SK-N-SH treated with all-trans-retinoic acid at 6 μM for 48 hours (cell line): ENCODE data around the gene ZNF341.

Experiments
- ARNTL ChIP-seq: fragments of 450-650 bp; formaldehyde crosslinking; IDR thresholded peaks from 2 replicates; pipeline ENCODE4 v1.5.0; 2020; ENCODE audit warnings: low read depth, mild to moderate bottlenecking, moderate library complexity, borderline replicate concordance
- CSRNP3 ChIP-seq: fragments of 250-450 bp; sonication (Bioruptor Pico); IDR thresholded peaks from 2 replicates; pipeline ENCODE4 v1.5.1; 2021; ENCODE audit warnings: mild to moderate bottlenecking, moderate library complexity
- GLIS3 ChIP-seq: fragments of 250-450 bp; sonication (Bioruptor Pico); IDR thresholded peaks from 2 replicates; pipeline ENCODE4 v1.5.0; 2020; ENCODE audit warnings: mild to moderate bottlenecking, moderate library complexity
- ISL1 ChIP-seq: fragments of 250-450 bp; sonication (Bioruptor Pico); IDR thresholded peaks from 2 replicates; pipeline ENCODE4 v2.1.2; 2022; ENCODE audit warnings: mild to moderate bottlenecking, moderate library complexity
- RARB ChIP-seq: fragments of 250-450 bp; sonication (Bioruptor Pico); IDR thresholded peaks from 2 replicates; pipeline ENCODE4 v1.8.0; 2021; ENCODE audit warnings: mild to moderate bottlenecking, moderate library complexity
- ZC3H10 ChIP-seq: fragments of 250-450 bp; sonication (Bioruptor Pico); IDR thresholded peaks from 2 replicates; pipeline ENCODE4 v1.5.1; 2021; ENCODE audit warnings: mild to moderate bottlenecking, moderate library complexity

- TF ChIP-seq RARB (no peak), CSRNP3 (CRISPR knock-in tag) (no peak), GLIS3 (CRISPR knock-in tag) (no peak), ISL1 (CRISPR knock-in tag) (no peak), ARNTL (CRISPR knock-in tag) (no peak), ZC3H10 (CRISPR knock-in tag) (no peak)
These were observed 46.0 kb downstream of the ZNF341 start for GRCh38 chr20:33777816-33778215.
